Islet of Langerhans (tissue), 1 donor: ENCODE measurements around the gene KRTAP10-7.
"Not testable (repeated sequence)": the region's sequence is repeated elsewhere in the genome, so short reads cannot be mapped to it uniquely, and the experiment has no call there.

Experiments
- FAIRE-seq: peaks from one replicate; lab custom pipeline; 2011; peaks lifted over from hg19 to GRCh38; lab: Jason Lieb, UNC

KRTAP10-7 gene

GRCh38 chr21:44571844-44572782 lies 28.3 kb upstream of the KRTAP10-7 start:
- no peak for FAIRE-seq

- no peak for FAIRE-seq
Observed at GRCh38 chr21:44572959-44573583, 27.3 kb upstream of the KRTAP10-7 start.

- FAIRE-seq: not testable (repeated sequence)
Observed at GRCh38 chr21:44573630-44574456, 26.6 kb upstream of the KRTAP10-7 start, which contains the start of gene KRTAP10-4. Gene KRTAP10-4, plus strand, starts transcription at chr21:44573729. Its CDS starts 30 bp downstream, at chr21:44573759.

- no peak for FAIRE-seq
Observed at GRCh38 chr21:44574457-44575306, 25.7 kb upstream of the KRTAP10-7 start.

- FAIRE-seq: no peak
Observed at GRCh38 chr21:44575307-44576024, 24.9 kb upstream of the KRTAP10-7 start.

- FAIRE-seq: no peak
Observed at GRCh38 chr21:44576025-44576420, 24.4 kb upstream of the KRTAP10-7 start.

GRCh38 chr21:44578371-44579055 lies 21.9 kb upstream of the KRTAP10-7 start:
- no peak for FAIRE-seq

GRCh38 chr21:44579056-44579832 lies 21.2 kb upstream of the KRTAP10-7 start:
- no peak for FAIRE-seq

GRCh38 chr21:44579833-44580144 lies 20.6 kb upstream of the KRTAP10-7 start:
- no peak for FAIRE-seq

- not testable (repeated sequence) for FAIRE-seq
Observed at GRCh38 chr21:44580231-44580821, 20.1 kb upstream of the KRTAP10-7 start, which contains the start of gene KRTAP10-5. Gene KRTAP10-5, minus strand, starts transcription at chr21:44580604. Its CDS starts 26 bp downstream, at chr21:44580578.

- FAIRE-seq: no peak
Observed at GRCh38 chr21:44581158-44581557, 19.2 kb upstream of the KRTAP10-7 start.

- no peak for FAIRE-seq
Observed at GRCh38 chr21:44582055-44582454, 18.3 kb upstream of the KRTAP10-7 start.

GRCh38 chr21:44583089-44583799 lies 17.2 kb upstream of the KRTAP10-7 start:
- no peak for FAIRE-seq

GRCh38 chr21:44583800-44584147 lies 16.6 kb upstream of the KRTAP10-7 start:
- no peak for FAIRE-seq

- FAIRE-seq: no peak
Observed at GRCh38 chr21:44585892-44586291, 14.5 kb upstream of the KRTAP10-7 start.

- FAIRE-seq: no peak
Observed at GRCh38 chr21:44589094-44589493, 11.3 kb upstream of the KRTAP10-7 start.

GRCh38 chr21:44589586-44590305 lies 10.7 kb upstream of the KRTAP10-7 start:
- no peak for FAIRE-seq

- FAIRE-seq: no peak
Observed at GRCh38 chr21:44590311-44590721, 10.1 kb upstream of the KRTAP10-7 start.
